ENCODE results near the gene ODR4. TPM values are rescaled to one million over a fixed set of nuclear protein-coding genes. Genes with fewer than 3 reads are reported as not detected.

The ODR4 gene
- total and polyA plus RNA-seq, 2 of the 4 experiments (the other 2 are of a cell fraction) = 9.4 to 9.7 TPM

GRCh38 chr1:186442651-186443375 is 67.2 kb downstream of the ODR4 start:
- dilution Hi-C loops (cut with HindIII; ENCODE audit: low sequenced_read_pairs, unreplicated experiment) (no loop called here), intact Hi-C loops (cut with micrococcal nuclease) (no loop called here), in situ Hi-C loops (cut with MboI; ENCODE audit: low sequenced_read_pairs) (no loop called here)
- H2BK20ac ChIP-seq (ENCODE audit: low read depth, low read length) = no peak overlapping the region
- no CpG with 5 or more reads among the region's 1 CpG for WGBS, 2 experiments (ENCODE audit: extremely low coverage in 2 of 2, insufficient read length in 1 of 2)
- ChIA-PET CTCF (interaction anchor here (0.6 kb wide), 1 partner anchor 237 kb away, joined by 4 read pairs; no protein-coding TSS in a partner anchor), POLR2A (ENCODE audit: unreplicated experiment) (no interaction called here)
- H4K8ac ChIP-seq (ENCODE audit: low read depth in 2 of 2, low read length in 2 of 2) = no peak overlapping the region
- H4K5ac ChIP-seq (ENCODE audit: low read depth, low read length) = no peak overlapping the region
- DNase-seq (peak; percentile 18), ATAC-seq (ENCODE audit: low read depth) (no peak)
- H4K91ac ChIP-seq (ENCODE audit: insufficient read depth, low read depth, low read length) = no peak overlapping the region
- H3K27ac ChIP-seq (ENCODE audit: insufficient read depth, low read length) = no peak overlapping the region
- H3K9me3 ChIP-seq (ENCODE audit: control insufficient read depth, insufficient read depth, low read length) = no peaks in the 10 kb centered on the region
- H3K4me2 ChIP-seq (ENCODE audit: low read depth, low read length) = no peak overlapping the region; the same call in 1 of the 2 replicates
- no peak overlapping the region for H3K56ac ChIP-seq (ENCODE audit: extremely low read depth, insufficient read depth, low read length)
- H3K79me1 ChIP-seq (ENCODE audit: low read depth in 1 of 2, low read length in 2 of 2) = no peaks in the 10 kb centered on the region
- no peak overlapping the region for H3K18ac ChIP-seq (ENCODE audit: low read depth, low read length)
- H3K9me1 ChIP-seq (ENCODE audit: insufficient read depth, low read length) = no peaks in the 10 kb centered on the region
- no peak overlapping the region for H3K4ac ChIP-seq (ENCODE audit: low read depth, low read length)
- H2BK5ac ChIP-seq (ENCODE audit: low read depth, low read length, poor library complexity, severe bottlenecking) = no peak overlapping the region
- TF ChIP-seq USF2 (IDR thresholded peaks at IDR 0.05; ENCODE audit: low read depth, low read length) (no peak), CEBPB (IDR thresholded peaks at IDR 0.05; ENCODE audit: low read depth, low read length) (peak; percentile 50; the same call in 1 of the 2 replicates)
- no TSS peak for BruUV-seq (replicated peaks)
- no peak overlapping the region for H2AK9ac ChIP-seq (replicated peaks; ENCODE audit: low read depth, low read length, poor library complexity)
- H3K27me3 ChIP-seq (ENCODE audit: control insufficient read depth, insufficient read depth, low read length) = no peaks in the 10 kb centered on the region
- H3K9ac ChIP-seq (ENCODE audit: low read depth, low read length) = no peak overlapping the region
- H3K23ac ChIP-seq (ENCODE audit: low read depth, low read length) = no peak overlapping the region
- H3K36me3 ChIP-seq (ENCODE audit: control insufficient read depth, insufficient read depth, low read length) = no peaks in the 10 kb centered on the region
- H2AK5ac ChIP-seq (ENCODE audit: low read depth, low read length) = no peak overlapping the region
- H3K4me1 ChIP-seq (ENCODE audit: control insufficient read depth, insufficient read depth, low read length) = no peaks in the 10 kb centered on the region
- H2BK120ac ChIP-seq (ENCODE audit: low read depth, low read length) = no peak overlapping the region
- no peak overlapping the region for H3K4me3 ChIP-seq (ENCODE audit: insufficient read depth, low read depth, low read length)
- no peak overlapping the region for H3K14ac ChIP-seq (replicated peaks; ENCODE audit: low read depth, low read length)
- H2AFZ ChIP-seq (replicated peaks; ENCODE audit: low read length, poor library complexity) = no peak overlapping the region
- no peak overlapping the region for H2BK15ac ChIP-seq (ENCODE audit: low read depth, low read length)
- no peaks in the 10 kb centered on the region for H4K20me1 ChIP-seq (ENCODE audit: insufficient read depth, low read length)

Measured in IMR-90 (cell line).